Measurements from ENCODE around the gene CDC20.

Gene CDC20

GRCh38 chr1:43358746-43359693 is at the start of gene CDC20:
Gene CDC20, plus strand, starts transcription at chr1:43358981. Its CDS starts 235 bp downstream, at chr1:43359216.
- DNase-seq = peak; percentile 98 to 100

GRCh38 chr1:43309405-43310025 is 49.3 kb upstream of the CDC20 start:
- DNase-seq = no peak

GRCh38 chr1:43311521-43311920 is 47.3 kb upstream of the CDC20 start:
- no peak for DNase-seq

DNA sequence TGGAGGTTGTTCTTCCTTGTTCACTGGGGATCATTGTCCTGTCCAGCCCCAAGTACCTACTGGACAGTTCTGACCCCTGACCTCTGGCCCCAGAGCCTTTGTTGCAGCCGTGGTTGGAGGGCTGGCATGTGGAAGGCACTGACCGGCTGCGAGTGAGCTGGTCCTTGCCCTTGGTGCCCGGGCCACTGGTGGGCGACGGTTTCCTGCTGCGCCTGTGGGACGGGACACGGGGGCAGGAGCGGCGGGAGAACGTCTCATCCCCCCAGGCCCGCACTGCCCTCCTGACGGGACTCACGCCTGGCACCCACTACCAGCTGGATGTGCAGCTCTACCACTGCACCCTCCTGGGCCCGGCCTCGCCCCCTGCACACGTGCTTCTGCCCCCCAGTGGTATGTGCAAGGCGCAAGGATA is 46.6 kb upstream of the CDC20 start:
- DNase-seq = no peak

- DNase-seq = peak; percentile 29 to 51
Measured at GRCh38 chr1:43312663-43313515, 45.9 kb upstream of the CDC20 start.

- DNase-seq = no peak
Measured at GRCh38 chr1:43313771-43314170, 45.0 kb upstream of the CDC20 start.

- no peak for DNase-seq
Measured at GRCh38 chr1:43314233-43314632, 44.5 kb upstream of the CDC20 start.

- no peak for DNase-seq
Measured at GRCh38 chr1:43315481-43315880, 43.3 kb upstream of the CDC20 start.

DNA sequence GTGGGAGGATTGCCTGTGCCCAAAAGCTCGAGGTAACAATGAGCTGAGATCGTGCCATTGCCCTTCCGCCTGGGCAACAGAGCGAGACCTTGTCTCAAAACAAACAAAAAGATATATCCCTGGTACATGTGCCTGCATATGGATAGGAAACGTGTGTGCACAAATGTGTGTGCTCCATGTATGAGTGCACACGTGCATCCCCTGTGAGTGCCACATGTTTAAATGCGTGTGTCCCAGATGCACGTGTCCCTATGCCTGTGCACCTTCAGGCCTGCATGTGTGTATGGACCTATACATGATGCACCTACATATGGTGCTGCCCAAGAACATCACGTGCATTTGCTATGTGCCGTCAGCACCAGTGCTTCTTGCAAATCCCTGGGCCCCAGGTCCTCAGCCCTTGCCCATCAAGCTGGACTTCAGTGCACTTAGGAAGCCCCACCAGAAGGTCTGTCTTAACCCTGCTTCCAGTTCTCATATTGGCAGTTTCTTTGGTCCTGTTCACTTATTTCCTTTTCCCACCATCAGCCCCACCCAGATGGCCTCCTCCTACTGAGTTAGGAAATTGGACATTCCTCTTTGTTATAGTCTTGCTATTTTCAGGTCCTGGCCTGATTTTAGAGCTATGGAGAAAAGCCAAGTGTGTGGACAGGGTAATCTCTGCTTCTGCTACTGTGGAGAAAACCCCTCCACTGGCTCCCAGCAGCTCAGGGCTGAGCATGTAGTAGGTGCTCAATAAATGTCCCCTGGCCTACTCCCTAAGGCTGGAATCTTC is 42.6 kb upstream of the CDC20 start:
- DNase-seq = peak in 1 of 2 donors; percentile 23

GRCh38 chr1:43316738-43317520 is 41.9 kb upstream of the CDC20 start:
- no peak for DNase-seq

DNA sequence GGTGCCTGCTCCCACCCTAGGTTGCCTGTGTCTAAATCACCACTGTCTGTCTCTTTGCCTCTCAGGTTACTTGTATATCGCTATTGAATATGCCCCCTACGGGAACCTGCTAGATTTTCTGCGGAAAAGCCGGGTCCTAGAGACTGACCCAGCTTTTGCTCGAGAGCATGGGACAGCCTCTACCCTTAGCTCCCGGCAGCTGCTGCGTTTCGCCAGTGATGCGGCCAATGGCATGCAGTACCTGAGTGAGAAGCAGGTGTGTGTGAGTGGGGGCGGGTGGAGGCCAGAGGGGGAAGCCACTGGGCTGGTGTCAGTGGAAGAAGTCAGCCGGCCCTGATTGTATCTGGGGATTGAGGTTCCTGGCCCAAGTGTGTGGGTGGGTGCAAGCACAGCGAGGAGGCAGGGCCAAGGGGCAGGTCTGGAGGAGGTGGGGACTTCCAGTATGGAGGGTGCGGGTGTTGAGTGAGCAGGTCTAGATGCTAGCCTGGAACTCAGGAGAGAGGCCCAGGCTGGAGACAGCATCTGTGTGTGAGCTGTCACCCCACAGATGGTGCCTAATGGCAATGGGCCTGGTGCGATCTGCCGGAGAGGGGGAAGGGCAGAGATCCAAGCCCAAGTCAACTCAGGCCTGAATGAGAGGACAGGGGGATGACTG is 40.8 kb upstream of the CDC20 start:
- DNase-seq = peak in 1 of 2 donors; percentile 60

- DNase-seq = no peak
Measured at GRCh38 chr1:43318831-43319230, 40.0 kb upstream of the CDC20 start.

GRCh38 chr1:43319288-43319687 is 39.5 kb upstream of the CDC20 start:
- DNase-seq = no peak

- DNase-seq = no peak
Measured at GRCh38 chr1:43319766-43320165, 39.0 kb upstream of the CDC20 start.

DNA sequence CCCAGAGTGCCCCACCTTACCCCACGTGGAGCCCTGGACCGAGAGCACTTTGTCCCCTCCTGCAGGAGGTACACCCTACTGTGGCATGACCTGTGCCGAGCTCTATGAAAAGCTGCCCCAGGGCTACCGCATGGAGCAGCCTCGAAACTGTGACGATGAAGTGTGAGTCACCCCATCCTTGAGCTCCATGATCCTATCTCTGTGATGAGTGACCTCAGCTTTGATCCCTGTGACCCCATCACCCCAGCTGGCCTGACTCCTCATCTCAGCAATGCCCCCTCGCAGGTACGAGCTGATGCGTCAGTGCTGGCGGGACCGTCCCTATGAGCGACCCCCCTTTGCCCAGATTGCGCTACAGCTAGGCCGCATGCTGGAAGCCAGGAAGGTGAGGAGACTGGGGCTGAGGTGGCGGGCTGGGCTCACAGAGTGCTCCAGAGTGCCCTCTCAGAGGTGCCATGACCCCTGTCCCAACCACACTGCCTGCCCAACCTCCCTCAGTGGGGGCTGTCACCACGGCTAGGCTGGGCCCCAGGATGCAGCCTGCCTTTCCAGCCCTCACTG is 37.4 kb upstream of the CDC20 start:
- no peak for DNase-seq

- DNase-seq = no peak
Measured at GRCh38 chr1:43322506-43322905, 36.3 kb upstream of the CDC20 start.

- DNase-seq = no peak
Measured at GRCh38 chr1:43324810-43325209, 34.0 kb upstream of the CDC20 start.

- DNase-seq = no peak
Measured at GRCh38 chr1:43325381-43325780, 33.4 kb upstream of the CDC20 start.

- no peak for DNase-seq
Measured at GRCh38 chr1:43327549-43328292, 31.1 kb upstream of the CDC20 start.
